ENCODE measurements around the gene NBPF1. TPM values are rescaled to one million over a fixed set of nuclear protein-coding genes. Genes with fewer than 3 reads are reported as not detected.
"Not testable (repeated sequence)": the region's sequence is repeated elsewhere in the genome, so short reads cannot be mapped to it uniquely, and the experiment has no call there.

NBPF1 gene
- total RNA-seq, 4 donors from 2014 or later: 38.9 to 50.9 (median 46.5) TPM

- H3K4me1 ChIP-seq: peaks cover 11 to 13% of the 10 kb centered on the region in 2 donors
- intact Hi-C loops (cut with DNase I): no loop called here
- no peak for TF ChIP-seq POLR2A (IDR thresholded peaks at IDR 0.05)
- no peak for TF ChIP-seq CTCF (IDR thresholded peaks at IDR 0.05)
- 90 to 95% methylated on average over 9 of the region's 9 CpGs for WGBS, 2 donors
- peaks cover 8 to 29% of the 10 kb centered on the region in 2 donors for H3K36me3 ChIP-seq
- no peaks in the 10 kb centered on the region for H3K27me3 ChIP-seq
- H3K4me3 ChIP-seq (replicated peaks in 1 of 3): no peak overlapping the region
- no peaks in the 10 kb centered on the region for H3K9me3 ChIP-seq
- no peak for DNase-seq
- H3K27ac ChIP-seq: no peak overlapping the region
Observed at GRCh38 chr1:16608838-16609560, 4.4 kb downstream of the NBPF1 start.

GRCh38 chr1:16607853-16608815 lies 5.2 kb downstream of the NBPF1 start:
- H3K27me3 ChIP-seq; DNase-seq; H3K9me3 ChIP-seq; H3K4me1 ChIP-seq; intact Hi-C loops (cut with DNase I); H3K27ac ChIP-seq; H3K4me3 ChIP-seq (replicated peaks in 1 of 3): not testable (repeated sequence)
- peaks cover 8 to 29% of the 10 kb centered on the region in 2 donors for H3K36me3 ChIP-seq
- WGBS, 2 donors: 94% methylated on average over 10 of the region's 10 CpGs

- no peak for DNase-seq
- H3K27ac ChIP-seq: no peak overlapping the region
- no peak overlapping the region for H3K4me3 ChIP-seq (replicated peaks in 1 of 3)
- no peaks in the 10 kb centered on the region for H3K27me3 ChIP-seq
- TF ChIP-seq POLR2A (IDR thresholded peaks at IDR 0.05) (no peak), CTCF (IDR thresholded peaks at IDR 0.05) (no peak)
- intact Hi-C loops (cut with DNase I): no loop called here
- 89 to 93% methylated on average over 2 of the region's 2 CpGs for WGBS, 2 donors
- H3K4me1 ChIP-seq: peaks cover 5% of the 10 kb centered on the region in 2 donors
- H3K36me3 ChIP-seq: peaks cover 8 to 29% of the 10 kb centered on the region in 2 donors
- H3K9me3 ChIP-seq: no peaks in the 10 kb centered on the region
Observed at GRCh38 chr1:16607433-16607851, 5.9 kb downstream of the NBPF1 start.

GRCh38 chr1:16606666-16607432 lies 6.5 kb downstream of the NBPF1 start:
- H3K27me3 ChIP-seq; H3K4me3 ChIP-seq (replicated peaks in 1 of 3); DNase-seq; H3K4me1 ChIP-seq; H3K9me3 ChIP-seq; H3K27ac ChIP-seq; intact Hi-C loops (cut with DNase I): not testable (repeated sequence)
- 91 to 93% methylated on average over 5 of the region's 5 CpGs for WGBS, 2 donors
- peaks cover 8 to 29% of the 10 kb centered on the region in 2 donors for H3K36me3 ChIP-seq

GRCh38 chr1:16605532-16606505 lies 7.5 kb downstream of the NBPF1 start:
- Histone ChIP-seq H3K4me3 (replicated peaks in 1 of 3) (no peak overlapping the region), H3K9me3 (no peaks in the 10 kb centered on the region), H3K27me3 (no peaks in the 10 kb centered on the region), H3K36me3 (peaks cover 8 to 29% of the 10 kb centered on the region in 2 donors), H3K27ac (no peak overlapping the region), H3K4me1 (no peaks in the 10 kb centered on the region)
- intact Hi-C loops (cut with DNase I): no loop called here
- peak in 1 of 2 donors; percentile 34 for TF ChIP-seq POLR2A (IDR thresholded peaks at IDR 0.05)
- peak in 1 of 6 experiments; percentile 6 for TF ChIP-seq CTCF (IDR thresholded peaks at IDR 0.05)
- DNase-seq: no peak
- 75 to 78% methylated on average over 12 of the region's 12 CpGs for WGBS, 2 donors

Data from thyroid gland (tissue), 4 donors.